Spleen (tissue), 3 donors: ENCODE measurements around the gene ZC3H14.

ENCODE experiments used
- POLR2A ChIP-seq, 3 donors: fragments of 450-650 bp; IDR thresholded peaks; one replicate each; pipeline ENCODE4 v1.5.1; 2017; ENCODE audit warnings: antibody characterized with exemption in 3 of 3, mild to moderate bottlenecking in 1 of 3
- POLR2AphosphoS5 ChIP-seq, 3 donors: sonication (generic); formaldehyde crosslinking; IDR thresholded peaks; one replicate each; pipeline ENCODE4 v1.5.1; 2017; ENCODE audit warnings: antibody characterized with exemption in 3 of 3

DNA sequence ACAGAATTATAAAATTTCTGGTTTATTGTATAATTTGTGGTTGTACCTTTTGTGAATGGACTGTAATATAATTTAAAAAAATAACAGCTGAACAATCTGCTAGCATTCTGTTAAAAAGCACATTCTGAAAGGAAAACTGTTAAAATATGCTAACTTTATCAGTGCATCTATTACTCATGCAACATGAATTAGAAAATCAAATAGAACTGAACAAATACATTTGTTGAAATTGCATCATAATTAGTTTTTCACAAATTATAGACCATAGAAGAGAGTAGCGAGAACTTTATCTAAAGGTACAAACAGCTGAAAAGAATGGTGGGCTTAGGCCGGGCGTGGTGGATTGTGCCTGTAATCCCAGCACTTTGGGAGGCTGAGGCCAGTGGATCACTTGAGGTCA lies 41.0 kb upstream of the ZC3H14 start:
- TF ChIP-seq POLR2A (IDR thresholded peaks at IDR 0.05) = no peak
- TF ChIP-seq POLR2AphosphoS5 (IDR thresholded peaks at IDR 0.05) = no peak
